SK-N-SH (cell line): ENCODE results near the gene YWHAH.

Source experiments
- CTCF ChIP-seq: fragments of 200-600 bp; sonication (generic); IDR thresholded peaks from 2 replicates; pipeline ENCODE4 v1.6.1; 2017; ENCODE audit warnings: antibody characterized with exemption, mild to moderate bottlenecking, moderate library complexity
- EP300 ChIP-seq, 2 experiments: IDR thresholded peaks; 2 replicates each; pipeline versions ENCODE4 v1.4.0 to v1.6.1; 2012; ENCODE audit warnings: borderline replicate concordance in 1 of 2, low read depth in 1 of 2, low read length in 1 of 2
- FOXM1 ChIP-seq: IDR thresholded peaks from 2 replicates; pipeline ENCODE4 v1.4.0; 2012; ENCODE audit warnings: low read depth, mild to moderate bottlenecking
- REST ChIP-seq: IDR thresholded peaks from 2 replicates; pipeline ENCODE4 v1.6.1; 2012; ENCODE audit warnings: mild to moderate bottlenecking, low read depth, low read length, moderate library complexity
- TAF1 ChIP-seq: IDR thresholded peaks from 2 replicates; pipeline ENCODE4 v1.6.1; 2012; ENCODE audit warnings: low read depth, mild to moderate bottlenecking, low read length, moderate library complexity, borderline replicate concordance
- USF2 ChIP-seq: fragments of 150-350 bp; IDR thresholded peaks from 2 replicates; pipeline ENCODE4 v1.6.1; 2017; ENCODE audit warnings: antibody characterized with exemption, low read length, low read depth, borderline replicate concordance

- TF ChIP-seq CTCF (no peak), EP300 (IDR thresholded peaks at IDR 0.05; ENCODE audit: borderline replicate concordance in 1 of 2, low read depth in 1 of 2, low read length in 1 of 2) (no peak), TAF1 (no peak), FOXM1 (no peak), REST (no peak), USF2 (no peak)
Observed at GRCh38 chr22:31983911-31984656, 39.7 kb downstream of the YWHAH start.
